Adipocyte (in vitro differentiated cells): ENCODE measurements around the gene EBLN1.

ENCODE experiments used
- DNase-seq: peaks from one replicate; pipeline ENCODE4 v3.0.0-alpha.2; 2015; ENCODE audit warnings: low read depth
- H3K27me3 ChIP-seq: replicated peaks from 2 replicates; pipeline ENCODE4 v1.7.0; 2013; ENCODE audit warnings: mild to moderate bottlenecking, low read length, moderate library complexity; ENCODE audit not compliant: control insufficient read depth, insufficient read depth
- H3K36me3 ChIP-seq: 2 replicates; pipeline ENCODE4 v1.7.0; 2013; ENCODE audit warnings: low read length, mild to moderate bottlenecking, moderate library complexity; ENCODE audit not compliant: control insufficient read depth, insufficient read depth, severe bottlenecking
- H3K4me1 ChIP-seq: 2 replicates; pipeline ENCODE4 v1.7.0; 2013; ENCODE audit warnings: mild to moderate bottlenecking, low read length, moderate library complexity; ENCODE audit not compliant: control insufficient read depth, insufficient read depth
- H3K4me3 ChIP-seq: 2 replicates; pipeline ENCODE4 v1.7.0; 2013; ENCODE audit warnings: mild to moderate bottlenecking, low read length, moderate library complexity
- H3K9ac ChIP-seq: 2 replicates; pipeline ENCODE4 v1.7.0; 2013; ENCODE audit warnings: mild to moderate bottlenecking, low read length, moderate library complexity
- H3K9me3 ChIP-seq: 2 replicates; pipeline ENCODE4 v1.7.0; 2013; ENCODE audit warnings: mild to moderate bottlenecking, low read length, moderate library complexity; ENCODE audit not compliant: control insufficient read depth

EBLN1 gene

GRCh38 chr10:22171131-22171530, 46.7 kb downstream of the EBLN1 start:
- no peak for DNase-seq
- no peaks in the 10 kb centered on the region for H3K36me3 ChIP-seq
- no peak overlapping the region for H3K9ac ChIP-seq
- peaks cover 13% of the 10 kb centered on the region for H3K9me3 ChIP-seq
- no peaks in the 10 kb centered on the region for H3K4me1 ChIP-seq
- H3K27me3 ChIP-seq: no peaks in the 10 kb centered on the region
- no peak overlapping the region for H3K4me3 ChIP-seq

- Histone ChIP-seq H3K9me3 (peaks cover 13% of the 10 kb centered on the region), H3K27me3 (no peaks in the 10 kb centered on the region), H3K36me3 (no peaks in the 10 kb centered on the region), H3K4me1 (no peaks in the 10 kb centered on the region), H3K9ac (no peak overlapping the region), H3K4me3 (no peak overlapping the region)
- DNase-seq: no peak
Observed at GRCh38 chr10:22170582-22170981, 47.2 kb downstream of the EBLN1 start.

GRCh38 chr10:22159979-22160378, 57.8 kb downstream of the EBLN1 start:
- Histone ChIP-seq H3K4me1 (no peaks in the 10 kb centered on the region), H3K27me3 (peaks cover 6% of the 10 kb centered on the region), H3K4me3 (no peak overlapping the region), H3K9ac (no peak overlapping the region), H3K36me3 (no peaks in the 10 kb centered on the region), H3K9me3 (no peaks in the 10 kb centered on the region)
- no peak for DNase-seq

- Histone ChIP-seq H3K4me3 (no peak overlapping the region), H3K36me3 (no peaks in the 10 kb centered on the region), H3K9me3 (no peaks in the 10 kb centered on the region), H3K9ac (no peak overlapping the region), H3K4me1 (no peaks in the 10 kb centered on the region), H3K27me3 (peaks cover 3% of the 10 kb centered on the region)
- DNase-seq: no peak
Observed at GRCh38 chr10:22159180-22159579, 58.6 kb downstream of the EBLN1 start.
